MM.1S (cell line): ENCODE data around the gene PRSS38.

Experiments used
- CTCF ChIP-seq: fragments of 300-600 bp; sonication (generic); IDR thresholded peaks from 2 replicates; pipeline ENCODE4 v1.5.1; 2016; ENCODE audit warnings: antibody characterized with exemption, low read length, mixed read lengths
- EZH2 ChIP-seq: fragments of 300-600 bp; sonication (generic); optimal IDR thresholded peaks from 2 replicates; pipeline ENCODE3; 2017; ENCODE audit warnings: low read depth, mild to moderate bottlenecking, antibody characterized with exemption, low read length, mixed read lengths
- EZH2phosphoT487 ChIP-seq: fragments of 300-600 bp; sonication (generic); IDR thresholded peaks from 2 replicates; pipeline ENCODE4 v1.6.1; 2018; ENCODE audit warnings: antibody characterized with exemption, low read length

GRCh38 chr1:227880342-227880924, 65.0 kb downstream of the PRSS38 start:
- no peak for TF ChIP-seq CTCF
- TF ChIP-seq EZH2: no peak
- no peak for TF ChIP-seq EZH2phosphoT487
